NCI-H2029 treated with DMSO at 0.1 percent for 48 hours (cell line): ENCODE data around the gene RRAGA.
"Not testable (repeated sequence)": the region's sequence is repeated elsewhere in the genome, so short reads cannot be mapped to it uniquely, and the experiment has no call there.

Experiments
- DNase-seq: peaks from one replicate; lab custom pipeline; 2025; lab: John Stamatoyannopoulos, UW

Gene RRAGA

GRCh38 chr9:19087106-19088000 lies 38.1 kb downstream of the RRAGA start:
- DNase-seq: no peak

- not testable (repeated sequence) for DNase-seq
These were observed 48.2 kb downstream of the RRAGA start for GRCh38 chr9:19097431-19097830.
